Kidney (tissue), 14 donors: ENCODE measurements around the gene STEAP3. TPM values are rescaled to one million over a fixed set of nuclear protein-coding genes. Genes with fewer than 3 reads are reported as not detected.

Experiments
- DNase-seq, 5 donors: peaks; one replicate each; pipeline ENCODE4 v3.0.0-alpha.2; 2013 to 2020
- FAIRE-seq: peaks from 2 replicates; lab custom pipeline; 2012; peaks lifted over from hg19 to GRCh38; lab: Jason Lieb, UNC
- H3K27ac ChIP-seq, 2 donors: one replicate each; pipeline ENCODE4 v1.7.0; 2013; ENCODE audit warnings: low read depth in 2 of 2, low read length in 2 of 2, inconsistent platforms in 1 of 2
- H3K27me3 ChIP-seq: one replicate; pipeline ENCODE4 v1.7.1; 2013; ENCODE audit warnings: low read length, inconsistent platforms; ENCODE audit not compliant: control insufficient read depth, insufficient read depth
- H3K36me3 ChIP-seq, 3 donors: one replicate each; pipeline versions ENCODE4 v1.7.0 to v1.7.1; 2013; ENCODE audit warnings: low read length in 3 of 3, control low read depth in 1 of 3, inconsistent platforms in 1 of 3; ENCODE audit not compliant: insufficient read depth in 3 of 3, control insufficient read depth in 2 of 3
- H3K4me1 ChIP-seq, 3 donors: one replicate each; pipeline versions ENCODE4 v1.7.0 to v1.7.1; 2013; ENCODE audit warnings: low read length in 3 of 3, inconsistent platforms in 1 of 3, low read depth in 1 of 3; ENCODE audit not compliant: control insufficient read depth in 2 of 3, insufficient read depth in 2 of 3
- H3K4me3 ChIP-seq, 3 donors: one replicate each; pipeline versions ENCODE4 v1.7.0 to v1.8.1; 2013; ENCODE audit warnings: low read length in 3 of 3, control low read depth in 1 of 3, inconsistent platforms in 1 of 3
- H3K9ac ChIP-seq, 3 donors: one replicate each; pipeline versions ENCODE4 v1.7.0 to v1.7.1; 2013; ENCODE audit warnings: low read length in 3 of 3, control low read depth in 1 of 3, inconsistent platforms in 1 of 3
- H3K9me3 ChIP-seq, 3 donors: one replicate each; pipeline versions ENCODE4 v1.7.0 to v1.7.1; 2013; ENCODE audit warnings: low read length in 3 of 3, control low read depth in 1 of 3, inconsistent platforms in 1 of 3; ENCODE audit not compliant: control insufficient read depth in 2 of 3, insufficient read depth in 1 of 3
- CTCF ChIP-seq: IDR thresholded peaks from 3 replicates; pipeline ENCODE4 v1.5.1; 2012; ENCODE audit warnings: mild to moderate bottlenecking, moderate library complexity, borderline replicate concordance; ENCODE audit not compliant: insufficient read depth; ENCODE audit errors: extremely low read depth
- intact Hi-C: fragments of 100-400 bp; cut with DNase I; formaldehyde crosslinking; loops from one replicate; pipeline ENCODE4 v1.11.1; 2022
- polyA plus RNA-seq: library from polyadenylated mRNA; stranded (reverse); fragments of 350-450 nt; fragmentation: Illumina TruSeq; extraction: RNeasy Lipid Tissue Mini Kit (QIAGEN cat#74804); gene quantifications from one replicate; pipeline ENCODE4 v1.2.3, GENCODE V29; 2014; ENCODE audit warnings: low read depth, low replicate concordance; ENCODE audit not compliant: insufficient read depth
- total RNA-seq: library from RNA; stranded (reverse); fragmentation: NEBNext Ultra II Directional; extraction: Animal tissue kit (Norgen Biotek cat#: 25700); gene quantifications from one replicate; pipeline ENCODE4 v1.2.1, GENCODE V29; 2021
- donor health status: control.
- donor health status: control.
- donor health status: control.
- donor health status: control.
- donor health status: control.
- donor health status: DM: yes; HTN: yes; CAD: no.
- donor health status: Normal renal cell carcinoma (clear cell type).

Gene STEAP3
- total and polyA plus RNA-seq, 2 donors from 2014 or later = 6.7 to 25.4 TPM

- H3K4me3 ChIP-seq = no peak overlapping the region
- no peaks in the 10 kb centered on the region for H3K36me3 ChIP-seq
- no peak for TF ChIP-seq CTCF
- intact Hi-C loops = no loop called here
- FAIRE-seq (no peak), DNase-seq (no peak)
- H3K9me3 ChIP-seq = no peaks in the 10 kb centered on the region
- no peaks in the 10 kb centered on the region for H3K27me3 ChIP-seq
- no peak overlapping the region for H3K27ac ChIP-seq
- H3K4me1 ChIP-seq = no peaks in the 10 kb centered on the region
- H3K9ac ChIP-seq = no peak overlapping the region
Observed at GRCh38 chr2:119181791-119182445, 41.7 kb upstream of the STEAP3 start.

- Histone ChIP-seq H3K36me3 (no peaks in the 10 kb centered on the region), H3K9ac (no peak overlapping the region), H3K9me3 (no peaks in the 10 kb centered on the region), H3K4me3 (no peak overlapping the region), H3K27me3 (no peaks in the 10 kb centered on the region), H3K27ac (no peak overlapping the region), H3K4me1 (no peaks in the 10 kb centered on the region)
- DNase-seq (no peak), FAIRE-seq (no peak)
- intact Hi-C loops = no loop called here
- no peak for TF ChIP-seq CTCF
Observed at GRCh38 chr2:119184512-119184911, 39.1 kb upstream of the STEAP3 start.

GRCh38 chr2:119190321-119191111, 33.1 kb upstream of the STEAP3 start:
- no peaks in the 10 kb centered on the region for H3K27me3 ChIP-seq
- intact Hi-C loops = no loop called here
- no peak for TF ChIP-seq CTCF
- peak in 2 of 5 donors; percentile 3 to 4 for DNase-seq
- H3K36me3 ChIP-seq = no peaks in the 10 kb centered on the region
- no peaks in the 10 kb centered on the region for H3K4me1 ChIP-seq
- H3K9me3 ChIP-seq = no peaks in the 10 kb centered on the region
- no peak for FAIRE-seq
- no peak overlapping the region for H3K9ac ChIP-seq
- no peak overlapping the region for H3K4me3 ChIP-seq
- no peak overlapping the region for H3K27ac ChIP-seq
